ACC112 (cell line): Measurements from ENCODE around the gene WWOX.

Source experiments
- H2AFZ ChIP-seq: fragments of 200-600 bp; sonication (generic); one replicate; pipeline ENCODE4 v1.6.0; 2017; ENCODE audit warnings: antibody characterized with exemption, low read length; ENCODE audit not compliant: unreplicated experiment
- H3K27ac ChIP-seq: fragments of 200-600 bp; sonication (generic); 2 replicates; pipeline ENCODE4 v1.5.1; 2014; ENCODE audit warnings: low read depth, mild to moderate bottlenecking, antibody characterized with exemption, low read length, moderate library complexity
- H3K27me3 ChIP-seq: fragments of 200-600 bp; sonication (generic); 2 replicates; pipeline ENCODE4 v1.6.1; 2014; ENCODE audit warnings: mild to moderate bottlenecking, antibody characterized with exemption, low read length, moderate library complexity, mixed read lengths; ENCODE audit not compliant: insufficient read depth
- H3K36me3 ChIP-seq: fragments of 200-600 bp; sonication (generic); 2 replicates; pipeline ENCODE4 v1.6.1; 2016; ENCODE audit warnings: mild to moderate bottlenecking, antibody characterized with exemption, low read length, moderate library complexity, mixed read lengths; ENCODE audit not compliant: insufficient read depth
- H3K4me1 ChIP-seq: fragments of 200-600 bp; sonication (generic); one replicate; pipeline ENCODE4 v1.6.1; 2016; ENCODE audit warnings: low read length, mixed read lengths; ENCODE audit not compliant: insufficient read depth, unreplicated experiment, control insufficient read depth
- H3K4me3 ChIP-seq: fragments of 200-600 bp; sonication (generic); 2 replicates; pipeline ENCODE4 v1.5.1; 2014; ENCODE audit warnings: mild to moderate bottlenecking, low read depth, low read length
- H3K79me2 ChIP-seq: fragments of 200-600 bp; sonication (generic); one replicate; pipeline ENCODE4 v1.6.0; 2016; ENCODE audit warnings: low read length; ENCODE audit not compliant: control insufficient read depth, unreplicated experiment, insufficient read depth

The WWOX gene

GRCh38 chr16:78647019-78647418 is 547.6 kb downstream of the WWOX start:
- Histone ChIP-seq H3K79me2 (no peaks in the 10 kb centered on the region), H3K4me1 (no peaks in the 10 kb centered on the region), H3K27me3 (no peaks in the 10 kb centered on the region), H3K36me3 (no peaks in the 10 kb centered on the region), H3K27ac (no peak overlapping the region), H3K4me3 (no peak overlapping the region), H2AFZ (no peak overlapping the region)

DNA sequence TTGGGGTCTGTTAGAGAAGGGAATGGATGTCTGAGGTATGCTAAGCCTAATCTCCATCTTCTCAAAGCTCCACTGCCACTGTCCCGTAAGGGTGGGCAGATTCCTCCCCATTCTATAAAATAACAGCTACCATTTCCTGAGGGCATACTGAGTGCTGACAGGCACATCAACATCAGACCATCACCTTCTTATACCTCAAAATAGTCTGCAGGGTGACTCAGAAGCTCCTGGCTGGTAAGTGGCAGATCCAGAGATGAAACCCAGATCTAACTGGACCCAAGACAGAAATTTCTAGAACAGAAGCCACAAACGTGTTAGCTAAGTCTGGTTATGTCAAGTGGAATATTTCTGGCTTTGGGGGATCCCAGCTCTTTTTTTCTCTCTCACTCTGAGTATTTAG is 548.0 kb downstream of the WWOX start:
- Histone ChIP-seq H3K79me2 (no peaks in the 10 kb centered on the region), H3K36me3 (no peaks in the 10 kb centered on the region), H3K27me3 (no peaks in the 10 kb centered on the region), H2AFZ (no peak overlapping the region), H3K27ac (no peak overlapping the region), H3K4me1 (no peaks in the 10 kb centered on the region), H3K4me3 (no peak overlapping the region)

GRCh38 chr16:78648517-78648916 is 549.1 kb downstream of the WWOX start:
- Histone ChIP-seq H3K4me3 (no peak overlapping the region), H2AFZ (no peak overlapping the region), H3K4me1 (no peaks in the 10 kb centered on the region), H3K79me2 (no peaks in the 10 kb centered on the region), H3K27ac (no peak overlapping the region), H3K27me3 (no peaks in the 10 kb centered on the region), H3K36me3 (no peaks in the 10 kb centered on the region)

DNA sequence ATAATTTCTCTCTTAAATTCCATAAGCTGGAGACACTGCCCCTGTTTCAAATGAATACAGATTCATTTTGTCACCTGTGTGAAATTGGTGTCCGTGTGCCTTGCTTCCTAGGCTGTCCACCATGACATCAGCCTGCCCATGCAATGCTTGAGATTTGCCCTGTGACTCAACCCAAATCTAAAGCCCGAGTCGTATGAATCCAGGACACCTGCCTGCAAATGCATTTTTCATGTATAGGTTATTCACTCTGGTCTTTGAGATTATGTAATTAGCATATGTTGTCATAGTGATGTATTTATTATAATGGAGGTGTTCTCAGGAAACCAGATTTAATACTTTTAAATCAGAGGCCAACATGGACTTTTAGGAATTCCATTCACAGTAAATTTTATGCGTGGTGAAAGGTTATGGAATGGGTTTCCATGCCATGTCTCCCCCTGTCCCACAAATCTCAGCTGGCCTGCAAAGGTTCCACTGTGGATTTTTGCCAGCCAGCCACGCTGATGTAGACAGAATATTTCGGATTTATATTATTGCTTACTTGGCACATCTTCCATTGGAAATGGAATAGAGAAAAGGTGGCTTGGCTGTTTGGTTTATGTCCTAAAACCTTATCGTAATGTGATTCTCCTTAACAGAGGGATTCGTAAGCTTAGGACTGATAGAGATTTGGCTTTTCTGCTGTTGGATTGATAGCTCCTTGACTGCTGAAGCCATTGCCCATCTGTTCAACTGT is 551.1 kb downstream of the WWOX start:
- Histone ChIP-seq H3K27ac (no peak overlapping the region), H3K4me1 (no peaks in the 10 kb centered on the region), H3K4me3 (no peak overlapping the region), H3K27me3 (no peaks in the 10 kb centered on the region), H2AFZ (no peak overlapping the region), H3K36me3 (no peaks in the 10 kb centered on the region), H3K79me2 (no peaks in the 10 kb centered on the region)

DNA sequence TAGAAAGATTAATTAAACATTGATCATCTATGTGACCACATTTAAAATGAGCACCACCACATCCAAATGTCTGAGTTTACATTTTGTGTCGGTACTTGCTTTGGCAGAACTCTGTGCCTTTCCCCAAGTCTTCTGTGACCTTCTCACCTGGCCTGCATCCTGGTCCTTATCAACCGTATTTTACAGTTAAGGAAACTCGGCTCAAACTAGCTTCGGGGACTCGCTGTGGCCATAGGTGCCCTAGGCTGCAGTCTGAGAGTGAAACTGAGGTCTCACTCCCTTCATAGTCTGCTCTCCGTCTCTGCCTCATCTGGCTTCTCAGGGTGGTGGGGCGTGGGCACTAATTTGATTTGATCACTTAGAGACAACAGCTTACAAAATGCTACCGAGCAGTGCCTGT is 555.5 kb downstream of the WWOX start:
- H3K79me2 ChIP-seq, result no peaks in the 10 kb centered on the region
- H3K36me3 ChIP-seq, result no peaks in the 10 kb centered on the region
- no peak overlapping the region for H2AFZ ChIP-seq
- H3K27ac ChIP-seq, result no peak overlapping the region
- no peaks in the 10 kb centered on the region for H3K27me3 ChIP-seq
- no peak overlapping the region for H3K4me3 ChIP-seq
- H3K4me1 ChIP-seq, result no peaks in the 10 kb centered on the region

GRCh38 chr16:78655331-78656113 is 556.1 kb downstream of the WWOX start:
- Histone ChIP-seq H3K27me3 (no peaks in the 10 kb centered on the region), H3K27ac (no peak overlapping the region), H3K4me3 (no peak overlapping the region), H3K36me3 (no peaks in the 10 kb centered on the region), H3K79me2 (no peaks in the 10 kb centered on the region), H3K4me1 (no peaks in the 10 kb centered on the region), H2AFZ (no peak overlapping the region)

- no peaks in the 10 kb centered on the region for H3K4me1 ChIP-seq
- no peaks in the 10 kb centered on the region for H3K36me3 ChIP-seq
- no peak overlapping the region for H2AFZ ChIP-seq
Measured at GRCh38 chr16:78656887-78657286, 557.4 kb downstream of the WWOX start.

GRCh38 chr16:78659216-78659615 is 559.8 kb downstream of the WWOX start:
- Histone ChIP-seq H2AFZ (no peak overlapping the region), H3K36me3 (no peaks in the 10 kb centered on the region), H3K27ac (no peak overlapping the region), H3K4me1 (no peaks in the 10 kb centered on the region), H3K4me3 (no peak overlapping the region), H3K27me3 (no peaks in the 10 kb centered on the region), H3K79me2 (no peaks in the 10 kb centered on the region)

More at GRCh38 chr16:78656887-78657286, 557.4 kb downstream of the WWOX start:
- no peaks in the 10 kb centered on the region for H3K27me3 ChIP-seq
- H3K4me3 ChIP-seq, result no peak overlapping the region
- no peaks in the 10 kb centered on the region for H3K79me2 ChIP-seq
- H3K27ac ChIP-seq, result no peak overlapping the region

- no peak overlapping the region for H3K4me3 ChIP-seq
- H3K79me2 ChIP-seq, result no peaks in the 10 kb centered on the region
- H3K27ac ChIP-seq, result no peak overlapping the region
- no peaks in the 10 kb centered on the region for H3K36me3 ChIP-seq
- H2AFZ ChIP-seq, result no peak overlapping the region
- no peaks in the 10 kb centered on the region for H3K27me3 ChIP-seq
- no peaks in the 10 kb centered on the region for H3K4me1 ChIP-seq
Measured at GRCh38 chr16:78659668-78660217, 560.3 kb downstream of the WWOX start.

- H3K36me3 ChIP-seq, result no peaks in the 10 kb centered on the region
- H3K79me2 ChIP-seq, result no peaks in the 10 kb centered on the region
- no peak overlapping the region for H3K27ac ChIP-seq
- H3K4me3 ChIP-seq, result no peak overlapping the region
- no peak overlapping the region for H2AFZ ChIP-seq
- no peaks in the 10 kb centered on the region for H3K4me1 ChIP-seq
- no peaks in the 10 kb centered on the region for H3K27me3 ChIP-seq
Measured at GRCh38 chr16:78660795-78661194, 561.3 kb downstream of the WWOX start.

- no peaks in the 10 kb centered on the region for H3K36me3 ChIP-seq
- no peaks in the 10 kb centered on the region for H3K79me2 ChIP-seq
- no peaks in the 10 kb centered on the region for H3K27me3 ChIP-seq
- no peak overlapping the region for H3K27ac ChIP-seq
- no peak overlapping the region for H3K4me3 ChIP-seq
- H2AFZ ChIP-seq, result no peak overlapping the region
- no peaks in the 10 kb centered on the region for H3K4me1 ChIP-seq
Measured at GRCh38 chr16:78663690-78664089, 564.2 kb downstream of the WWOX start.
